ENCODE results near the gene GAR1.
"Not testable (repeated sequence)": the region's sequence is repeated elsewhere in the genome, so short reads cannot be mapped to it uniquely, and the experiment has no call there.

GAR1 gene

DNA sequence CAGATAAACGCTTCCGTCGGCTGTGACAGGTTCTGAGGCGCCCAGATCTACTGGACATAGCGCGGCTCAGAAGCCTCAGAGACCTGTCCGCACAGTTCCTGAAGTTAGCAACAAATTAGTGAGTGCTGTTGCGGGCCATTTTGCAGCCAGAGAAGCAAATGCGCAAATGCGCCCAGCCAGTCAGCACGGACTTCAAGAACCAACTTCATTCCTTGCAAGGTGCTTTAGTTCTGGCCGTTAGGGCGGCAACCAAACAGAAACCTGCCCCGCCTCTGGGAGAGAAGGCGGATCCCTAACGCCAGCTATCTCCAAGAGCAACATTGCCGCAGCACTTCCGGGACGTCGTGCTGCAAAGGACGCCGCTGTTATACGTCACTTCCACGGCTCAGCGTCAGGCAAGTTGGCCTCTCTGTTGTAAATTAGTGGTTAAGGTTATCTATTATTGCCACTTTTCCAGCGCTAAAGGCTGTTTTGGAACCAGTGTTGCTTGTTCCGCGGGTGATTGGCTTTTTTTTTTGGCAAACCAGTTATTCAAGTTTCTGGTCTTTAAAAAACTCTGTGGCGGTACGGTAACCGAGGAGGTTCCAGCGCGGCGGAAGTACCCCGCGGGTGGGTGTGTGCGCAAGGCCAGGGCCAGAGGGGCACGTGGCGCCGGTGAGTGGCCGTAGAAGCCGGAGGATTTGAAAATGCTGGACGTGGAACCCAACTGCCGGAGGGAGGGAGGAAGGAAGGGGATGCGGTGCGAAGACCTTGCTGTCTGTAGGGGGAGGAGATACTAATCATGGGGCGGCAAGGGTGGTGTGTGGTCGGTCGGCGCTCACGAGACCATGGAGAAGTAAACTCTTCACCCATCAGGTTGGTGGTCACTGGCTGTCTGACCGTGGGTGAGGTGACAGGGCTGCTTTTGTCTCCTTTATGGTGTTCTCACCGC is at the start of gene GAR1:
TSS of gene GAR1 (plus strand) at position 612 of the 931 bp plus-strand sequence. CDS start 403 bp downstream, outside the sequence.
- peak; percentile 96 to 97 for DNase-seq

DNA sequence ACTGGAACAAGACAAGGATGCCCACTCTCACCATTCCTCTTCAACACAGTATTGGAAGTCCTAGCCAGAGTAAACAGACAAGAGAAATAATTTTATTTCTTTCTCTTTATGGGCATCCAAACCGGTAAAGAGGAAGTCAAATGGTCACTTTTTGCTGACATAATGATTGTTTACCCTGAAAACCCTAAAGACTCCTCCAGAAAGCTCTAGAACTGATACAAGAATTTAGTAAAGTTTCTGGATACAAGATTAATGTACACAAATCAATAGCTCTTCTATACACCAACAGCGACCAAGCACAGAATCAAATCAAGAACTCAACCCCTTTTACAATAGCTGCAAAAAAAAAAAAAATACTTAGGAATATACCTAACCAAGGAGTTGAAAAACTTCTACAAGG is 33.5 kb upstream of the GAR1 start:
- not testable (repeated sequence) for DNase-seq

DNA sequence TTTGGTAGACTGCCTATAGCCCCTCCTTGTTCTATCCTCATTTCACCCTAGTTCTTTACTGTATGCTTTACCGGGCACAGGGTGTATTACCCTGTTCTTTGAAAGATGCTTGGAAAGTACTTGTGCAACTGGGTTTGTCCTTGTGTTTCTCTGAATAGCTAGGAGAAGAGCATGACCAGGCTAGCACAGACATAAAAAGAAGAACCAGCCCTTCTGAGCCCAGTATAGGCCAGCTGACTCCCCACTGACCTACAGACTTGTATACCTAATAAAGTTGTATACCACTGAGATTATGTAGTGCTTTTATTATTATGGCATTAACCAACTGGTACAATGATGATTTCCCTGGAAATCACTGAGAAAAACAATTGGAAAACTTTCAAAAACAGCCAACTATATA is 28.7 kb upstream of the GAR1 start:
- no peak for DNase-seq

DNA sequence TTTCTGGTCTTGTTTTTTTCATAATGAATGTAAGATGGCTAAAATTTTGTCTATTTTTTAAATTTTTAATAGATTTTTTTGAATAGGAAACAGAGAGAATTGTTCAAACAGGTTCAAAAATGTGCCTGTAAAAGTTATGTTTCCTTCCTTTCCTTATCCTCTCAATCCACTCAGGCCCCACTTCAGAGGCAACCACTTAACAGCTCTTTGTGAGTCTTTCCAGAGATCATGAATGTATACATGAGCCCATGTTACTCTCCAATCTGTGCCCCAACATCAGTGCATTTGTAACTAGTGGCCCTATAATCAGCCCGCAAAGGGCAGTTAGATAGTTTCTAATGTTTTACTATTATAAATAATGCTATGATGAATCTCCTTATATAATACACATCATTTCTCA is 27.8 kb upstream of the GAR1 start:
- no peak for DNase-seq

DNA sequence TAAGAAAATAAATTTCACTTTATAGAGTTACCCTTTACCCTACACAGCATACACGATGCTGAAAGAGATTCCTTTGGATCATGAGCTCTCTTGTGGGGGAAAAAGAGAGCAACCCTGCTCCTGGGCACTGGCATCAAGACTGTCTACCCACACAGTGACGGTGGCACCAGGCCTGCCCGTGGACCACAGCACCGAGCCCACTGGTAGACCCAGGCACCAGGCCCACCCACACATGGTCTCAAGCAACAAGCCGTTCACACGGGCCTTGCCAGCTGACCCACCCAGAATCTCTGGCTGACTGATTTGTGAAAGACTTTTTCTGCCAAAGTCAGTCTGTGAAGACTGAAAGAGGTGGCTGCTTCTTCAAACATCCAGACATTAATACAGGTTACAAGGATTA is 20.5 kb upstream of the GAR1 start:
- DNase-seq: no peak

DNA sequence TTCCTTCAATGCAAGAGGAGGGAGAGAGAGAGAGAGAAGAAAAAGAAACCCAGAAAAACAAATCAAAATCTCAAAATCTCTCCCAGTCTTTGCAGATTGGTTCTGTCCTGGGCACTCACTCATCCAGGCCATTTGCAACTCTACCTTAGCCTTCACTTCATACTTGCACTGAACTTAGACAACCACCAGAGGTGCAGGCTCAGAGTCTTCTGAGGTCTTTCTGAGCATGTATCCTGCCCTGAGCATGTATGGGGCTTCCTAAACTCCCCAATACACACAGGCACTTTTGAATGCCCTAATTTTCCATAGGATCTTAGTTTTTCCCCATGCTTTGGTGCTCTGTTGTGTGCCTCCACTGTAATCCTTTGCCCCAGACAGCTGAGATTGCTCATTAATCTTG is 16.7 kb upstream of the GAR1 start:
- no peak for DNase-seq

DNA sequence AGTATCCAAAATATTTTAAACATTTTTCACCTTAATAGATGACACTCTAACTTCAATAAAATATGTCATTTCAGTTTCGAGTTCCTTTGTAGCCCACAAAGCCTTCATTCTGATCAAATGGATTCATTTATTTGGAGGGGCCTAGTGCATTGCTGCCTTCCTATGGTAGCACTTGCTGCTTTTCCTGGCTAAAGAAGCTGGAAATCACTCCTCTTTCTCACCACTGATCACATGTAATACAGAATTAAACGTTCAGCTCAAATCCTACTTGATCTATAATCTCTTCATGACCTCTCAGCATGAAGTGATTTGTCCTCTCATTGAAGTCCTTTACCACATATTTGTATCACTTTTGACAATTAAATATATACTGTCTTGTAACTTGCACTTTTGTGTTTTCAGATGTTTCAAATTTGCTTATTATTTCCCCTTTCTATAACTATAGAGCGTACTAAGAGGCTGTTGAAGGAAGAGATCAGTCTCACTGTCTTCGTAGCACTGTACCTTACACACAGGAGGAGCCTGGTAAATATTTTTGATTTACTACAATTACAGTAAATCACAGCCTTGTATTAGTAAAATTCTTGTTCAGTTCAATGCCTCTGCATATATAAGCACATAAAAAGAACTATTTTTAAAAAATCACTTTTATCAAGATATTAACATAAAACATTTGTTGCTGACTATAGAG is 14.3 kb upstream of the GAR1 start:
- no peak for DNase-seq

DNA sequence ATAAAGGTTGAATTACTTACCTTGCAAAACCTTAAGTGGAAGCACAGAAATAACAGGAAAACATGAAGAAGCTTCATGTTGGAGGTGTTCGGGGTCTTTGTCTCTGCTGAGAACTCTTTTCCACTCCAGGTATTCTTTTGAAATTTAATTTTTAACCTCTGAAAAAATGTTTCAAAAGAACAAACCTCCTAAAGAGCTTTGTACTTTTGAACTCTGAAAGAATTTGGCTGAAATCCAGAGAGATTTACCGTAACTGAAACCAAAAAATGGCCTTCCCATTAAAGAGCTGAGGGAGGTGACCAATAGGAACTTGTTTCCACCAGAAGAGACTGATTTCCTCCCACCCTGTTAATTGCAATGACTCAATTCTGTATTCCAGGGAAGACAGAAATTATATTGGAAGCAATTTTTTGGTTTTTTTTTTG is 13.7 kb upstream of the GAR1 start, which contains the start of gene CFI:
TSS of gene CFI (minus strand) at position 105 of the 425 bp plus-strand sequence. CDS start at position 77, 28 bp downstream.
- DNase-seq: no peak

DNA sequence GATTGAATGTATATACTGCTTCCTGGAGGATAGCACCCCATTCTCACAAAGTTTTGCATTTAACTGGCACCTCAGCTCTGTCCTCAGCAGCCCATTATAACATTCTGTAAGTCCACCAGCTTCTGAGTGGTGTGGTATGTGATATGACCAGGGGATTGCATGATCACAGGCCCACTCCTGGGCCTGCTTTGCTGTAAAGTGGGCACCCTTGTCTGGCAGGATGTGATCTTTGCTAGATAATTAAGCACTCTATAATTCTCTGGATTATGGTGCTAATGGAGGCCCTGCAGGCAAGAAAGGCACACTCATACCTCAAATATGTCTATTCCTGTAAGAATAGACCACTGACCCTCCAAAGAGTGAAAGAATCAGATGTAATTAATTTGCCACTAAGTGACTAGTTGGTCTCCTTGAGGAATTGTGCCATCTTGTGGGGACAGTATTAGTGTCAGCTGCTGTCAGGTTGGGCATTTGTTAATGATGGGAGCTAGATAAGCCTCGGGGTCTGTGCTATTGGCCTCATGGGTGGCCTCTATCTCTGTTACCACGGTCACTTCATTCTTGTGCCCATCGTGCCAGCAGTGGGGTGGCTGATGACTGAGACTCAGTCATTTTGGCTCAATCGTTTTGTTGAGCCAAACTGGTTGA is 11.5 kb upstream of the GAR1 start:
- peak; percentile 29 to 69 for DNase-seq

DNA sequence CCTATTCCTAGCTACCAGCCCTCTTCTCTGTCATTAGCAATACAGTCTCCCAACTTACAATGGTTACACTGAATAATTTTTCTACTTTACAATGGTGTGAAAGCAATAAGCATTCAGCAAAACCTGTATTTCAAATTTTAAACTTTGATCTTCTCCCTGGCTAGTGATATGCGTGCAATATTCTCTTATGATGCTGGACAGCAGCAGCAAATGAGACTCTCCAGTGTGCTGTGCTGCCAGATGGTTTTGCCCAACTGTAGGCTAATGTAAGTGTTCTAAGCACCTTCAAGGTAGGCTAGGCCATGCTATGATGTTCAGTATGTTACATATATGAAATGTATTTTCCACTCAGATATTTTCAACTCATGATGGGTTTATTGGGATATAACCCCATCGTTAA is 5.9 kb upstream of the GAR1 start:
- DNase-seq: no peak

DNA sequence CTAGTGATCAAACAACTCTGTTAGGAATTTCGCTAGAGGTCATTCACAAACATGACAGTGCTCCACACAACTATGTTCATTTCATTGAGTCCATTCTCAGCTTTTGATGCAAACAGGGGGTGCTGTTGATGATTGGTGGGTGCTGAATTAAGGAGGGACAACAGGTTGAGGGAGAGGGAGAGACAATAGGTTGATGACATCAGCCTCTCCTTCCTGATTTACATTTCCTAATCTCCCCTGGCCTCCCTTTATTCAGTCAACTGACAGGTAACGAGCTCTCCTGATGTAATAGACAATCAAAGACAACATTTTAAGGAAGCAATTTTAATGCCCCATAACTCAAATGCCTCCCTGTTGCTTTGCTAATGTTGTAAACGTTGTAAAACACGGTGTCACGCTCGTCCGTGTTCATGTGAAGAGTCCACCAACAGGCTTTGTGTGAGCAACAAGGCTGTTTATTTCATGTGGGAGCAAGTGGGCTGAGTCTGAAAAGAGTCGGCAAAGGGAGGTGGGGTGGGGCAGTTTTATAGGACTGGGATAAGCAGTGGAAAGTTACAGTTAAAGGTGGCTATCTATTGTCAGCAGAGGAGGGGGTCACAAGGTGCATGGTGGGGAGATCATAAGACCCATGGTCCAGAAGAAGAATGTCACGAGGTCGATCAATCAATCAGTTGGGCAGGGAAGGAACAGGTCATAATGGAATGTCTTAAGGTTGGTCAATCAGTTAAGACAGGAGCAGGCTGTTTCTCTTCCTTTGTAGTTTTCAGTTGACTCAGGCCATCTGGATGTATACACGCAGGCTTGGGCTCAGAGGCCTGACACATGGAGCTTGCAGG is 4.8 kb upstream of the GAR1 start:
- no peak for DNase-seq

DNA sequence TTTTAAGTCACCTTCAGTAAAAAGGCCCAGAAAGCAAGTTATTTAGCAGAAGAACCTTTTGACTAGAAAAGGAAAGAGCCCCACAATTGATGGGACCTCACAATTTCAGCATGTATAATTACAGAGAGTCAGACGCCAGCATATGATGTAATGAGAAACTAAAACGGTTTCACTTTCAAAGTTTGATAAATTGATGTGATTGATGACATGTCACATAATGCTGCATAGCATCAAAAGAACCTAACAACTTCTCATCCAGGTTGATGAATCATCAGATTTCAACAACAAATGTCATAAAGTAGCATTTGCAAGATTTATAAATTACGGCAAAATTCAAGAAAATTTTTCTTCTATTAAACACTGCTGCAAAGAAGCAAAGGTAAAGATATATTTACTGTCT is 3.9 kb upstream of the GAR1 start:
- DNase-seq: no peak

DNA sequence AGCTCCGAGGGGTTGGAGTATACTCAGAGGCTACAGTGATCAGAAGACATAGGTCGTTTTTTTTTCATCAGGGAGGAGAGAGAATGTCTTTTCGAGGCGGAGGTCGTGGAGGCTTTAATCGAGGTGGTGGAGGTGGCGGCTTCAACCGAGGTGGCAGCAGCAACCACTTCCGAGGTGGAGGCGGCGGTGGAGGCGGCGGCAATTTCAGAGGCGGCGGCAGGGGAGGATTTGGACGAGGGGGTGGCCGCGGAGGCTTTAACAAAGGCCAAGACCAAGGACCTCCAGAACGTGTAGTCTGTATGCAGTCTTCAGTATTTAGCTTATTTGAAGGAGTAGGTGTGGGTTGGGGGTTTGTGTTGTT is 500 bp downstream of the GAR1 start:
- peak in 1 of 2 experiments; percentile 13 for DNase-seq

DNA sequence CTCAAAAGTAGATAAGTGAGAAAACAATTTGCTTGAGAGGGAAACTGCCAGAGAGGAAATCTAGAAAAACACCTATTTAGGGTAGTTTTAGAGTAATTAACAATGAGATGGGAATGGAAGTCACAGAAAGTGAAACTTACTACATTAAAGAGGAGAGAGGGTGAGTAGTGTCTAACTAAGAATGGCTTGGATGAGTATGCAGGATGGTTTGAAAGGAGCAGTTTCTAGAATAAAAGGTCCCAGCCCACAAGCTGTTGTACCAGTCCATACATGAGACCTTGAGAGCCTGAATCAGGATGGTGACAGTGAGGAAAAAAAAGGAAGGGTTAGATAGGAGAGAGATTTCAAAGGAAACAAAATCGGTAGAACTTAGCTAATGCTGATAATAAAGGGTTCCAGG is 1.3 kb downstream of the GAR1 start:
- no peak for DNase-seq

DNA sequence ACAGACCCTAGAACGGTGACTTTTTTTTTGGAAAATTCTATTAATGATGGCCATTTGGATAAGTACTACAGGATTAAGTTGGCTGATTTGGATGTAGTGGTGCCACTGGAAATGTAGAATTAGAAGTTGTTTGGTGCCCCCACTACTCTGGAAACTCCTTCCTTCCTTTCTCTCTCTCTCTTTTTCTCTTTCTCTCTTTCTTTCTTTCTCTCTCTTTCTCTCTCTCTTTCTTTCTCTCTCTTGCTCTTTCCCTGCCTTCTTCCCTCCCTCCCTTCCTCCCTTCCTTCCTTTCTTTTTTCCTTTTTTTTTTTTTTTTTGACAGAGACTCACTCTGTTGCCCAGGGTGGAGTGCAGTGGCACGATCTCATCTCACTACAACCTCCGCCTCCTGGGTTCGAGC is 2.7 kb downstream of the GAR1 start:
- DNase-seq: no peak

DNA sequence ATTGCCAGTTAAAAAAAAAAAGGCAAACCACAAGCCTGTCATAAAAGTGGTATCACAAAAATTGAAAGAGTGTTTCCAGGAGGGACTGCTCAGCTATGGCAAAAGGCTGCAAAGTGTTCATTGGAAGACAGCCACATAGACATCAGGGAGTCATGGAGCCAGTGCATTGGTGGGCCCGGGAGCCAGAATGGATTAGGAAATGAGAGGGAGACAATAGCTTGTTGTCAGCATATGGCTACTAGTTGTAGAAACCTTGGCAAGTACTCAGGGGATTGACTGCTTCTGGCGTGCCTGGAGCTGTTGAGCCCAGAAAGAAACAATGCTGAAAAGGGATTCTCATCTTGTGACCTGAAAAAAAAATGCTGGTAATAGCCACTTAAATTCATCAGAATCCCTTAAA is 5.0 kb downstream of the GAR1 start:
- DNase-seq: no peak

DNA sequence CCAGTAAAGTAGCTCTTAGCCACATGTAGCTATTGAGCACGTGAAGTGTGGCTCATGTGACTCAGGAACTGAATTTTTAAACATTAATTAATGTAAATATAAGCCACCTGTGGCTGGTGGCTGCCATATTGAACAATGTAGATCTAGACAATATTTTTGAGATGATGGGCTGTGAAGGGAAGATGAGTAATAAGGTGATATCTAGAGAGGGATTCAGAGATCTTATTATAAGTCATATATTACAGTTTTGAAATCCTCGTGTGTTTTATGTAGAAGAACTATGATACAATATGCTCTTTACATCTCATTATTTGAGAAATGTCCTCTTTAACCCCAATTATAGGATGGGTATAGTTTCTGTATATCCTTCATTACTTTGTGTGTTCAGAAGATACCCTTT is 5.6 kb downstream of the GAR1 start:
- no peak for DNase-seq

DNA sequence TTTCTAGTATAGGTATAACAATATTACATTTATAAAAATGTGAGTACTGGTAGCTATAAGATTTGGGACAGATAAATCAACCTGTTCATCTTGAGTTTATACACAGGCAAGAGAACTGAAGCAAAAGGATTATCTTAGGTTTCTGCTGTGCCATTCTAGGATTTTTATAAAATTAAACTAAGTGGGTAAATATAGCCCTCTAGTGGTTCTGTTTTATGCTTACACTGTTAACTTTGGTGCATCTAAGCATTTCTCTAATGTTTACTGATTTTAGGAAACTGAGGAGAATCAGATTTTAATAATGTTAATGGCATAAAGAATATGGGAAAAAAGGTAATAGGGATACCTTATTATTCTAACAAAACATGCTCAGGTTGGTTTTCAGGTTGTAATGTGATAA is 11.2 kb downstream of the GAR1 start:
- peak; percentile 55 to 75 for DNase-seq

DNA sequence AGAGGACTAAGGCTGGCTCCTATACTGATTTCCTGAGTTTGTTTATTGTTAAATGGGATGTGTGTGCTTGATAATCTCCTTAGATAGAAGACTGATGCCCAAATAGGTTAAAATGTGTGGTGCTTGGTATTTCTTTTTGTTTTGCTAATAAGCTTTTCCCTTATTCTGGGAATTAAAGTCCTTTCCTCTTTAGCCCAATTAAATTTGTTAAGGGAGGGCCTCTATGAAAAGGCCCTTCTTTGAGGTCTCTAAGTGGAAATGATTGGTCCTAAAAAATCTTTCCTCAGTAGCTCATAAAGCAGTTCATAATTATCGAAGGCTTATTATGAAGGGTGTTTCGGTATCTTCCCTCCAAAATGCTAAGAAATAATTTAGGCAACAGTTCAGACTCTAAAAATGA is 12.1 kb downstream of the GAR1 start, which contains the start of gene RRH:
TSS of gene RRH (plus strand) at position 301 of the 400 bp plus-strand sequence. CDS start at position 357, 56 bp downstream.
- no peak for DNase-seq

DNA sequence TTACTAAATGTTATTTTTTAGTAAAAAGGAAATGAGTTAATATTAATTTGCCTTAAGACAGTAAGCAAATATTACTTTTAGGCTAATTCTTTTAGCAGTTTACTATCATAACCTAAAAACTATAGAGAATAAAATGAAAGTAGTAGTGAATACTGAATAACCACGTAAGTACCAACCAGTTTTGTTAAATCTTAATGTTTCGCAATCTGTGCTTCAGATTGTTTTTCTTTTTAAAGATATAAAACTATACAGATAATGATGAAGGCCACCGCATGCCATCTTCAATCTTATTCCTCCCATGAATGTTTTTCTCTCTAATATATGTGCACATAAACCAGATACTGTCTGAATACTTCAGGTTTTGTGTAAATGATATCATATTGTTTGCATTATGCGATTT is 18.2 kb downstream of the GAR1 start:
- DNase-seq: no peak

DNA sequence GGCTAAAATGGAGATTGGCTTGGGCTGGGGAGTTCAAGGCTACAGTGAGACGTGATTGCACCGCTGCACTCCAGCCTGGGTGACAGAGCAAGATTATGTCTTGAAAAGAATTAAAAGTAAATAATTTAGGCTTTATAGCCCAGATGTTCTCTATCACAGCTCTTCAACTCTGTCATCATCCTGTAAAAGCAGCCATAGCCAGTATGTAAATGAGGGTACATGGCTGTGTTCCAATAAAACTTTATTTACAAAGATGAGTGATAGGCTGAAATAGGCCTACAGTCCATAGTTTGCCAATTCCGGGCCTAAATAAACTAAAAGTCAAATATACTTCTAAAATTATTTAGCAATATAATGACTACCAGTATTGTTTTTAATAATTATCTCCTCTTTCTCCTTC is 21.4 kb downstream of the GAR1 start:
- no peak for DNase-seq

DNA sequence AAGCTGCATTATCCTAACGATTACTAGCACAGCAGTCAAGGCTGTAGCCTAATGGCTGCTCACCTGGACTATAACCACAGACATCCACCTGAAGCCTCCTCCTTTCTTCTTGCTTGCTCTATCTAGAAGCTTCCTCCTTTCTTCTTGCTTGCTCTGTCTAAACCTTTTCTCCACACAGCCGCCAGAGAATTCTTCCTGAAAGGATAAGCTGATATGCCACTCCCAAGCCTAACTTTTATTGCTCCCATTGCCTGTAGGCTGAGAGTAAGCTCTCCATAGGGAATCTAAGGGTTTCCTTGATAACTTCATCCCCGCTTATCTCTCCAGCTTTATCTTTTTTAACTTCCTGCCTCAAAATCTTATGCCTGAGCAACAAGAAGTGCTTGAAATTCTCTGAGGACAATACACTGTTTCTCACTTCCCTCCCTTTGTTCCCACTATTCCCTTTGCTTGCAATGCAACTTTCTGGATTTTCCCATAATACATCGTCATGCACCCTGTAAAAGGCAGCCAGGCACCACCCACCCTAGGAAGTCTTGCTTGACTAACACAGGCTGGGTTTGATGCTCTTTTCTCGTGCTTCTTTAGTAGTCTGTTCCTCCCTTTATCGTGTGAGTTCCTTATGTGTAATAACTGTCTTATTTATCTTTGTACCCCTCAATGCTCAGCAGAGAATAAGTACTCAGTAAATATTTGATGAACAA is 31.0 kb downstream of the GAR1 start:
- no peak for DNase-seq

Data from Kasumi-1 (cell line).